GM18858 (cell line): ENCODE measurements around the gene OPRL1.
"Not testable (repeated sequence)": the region's sequence is repeated elsewhere in the genome, so short reads cannot be mapped to it uniquely, and the experiment has no call there.

Source experiments
- ATAC-seq: cut with Tn5 transposase; IDR thresholded peaks from one replicate; pipeline ENCODE4 v1.9.1; 2021; ENCODE audit not compliant: unreplicated experiment

Gene OPRL1

GRCh38 chr20:64114356-64114971 is 34.6 kb downstream of the OPRL1 start:
- no peak for ATAC-seq

- ATAC-seq, result no peak
Observed at GRCh38 chr20:64115171-64115911, 35.5 kb downstream of the OPRL1 start.

- ATAC-seq, result no peak
Observed at GRCh38 chr20:64116016-64116415, 36.1 kb downstream of the OPRL1 start.

- no peak for ATAC-seq
Observed at GRCh38 chr20:64116541-64117431, 36.9 kb downstream of the OPRL1 start.

- not testable (repeated sequence) for ATAC-seq
Observed at GRCh38 chr20:64117432-64117777, 37.5 kb downstream of the OPRL1 start.

GRCh38 chr20:64119301-64119680 is 39.4 kb downstream of the OPRL1 start:
- ATAC-seq, result no peak

GRCh38 chr20:64119681-64120341 is 39.9 kb downstream of the OPRL1 start:
- ATAC-seq, result no peak

GRCh38 chr20:64121586-64121985 is 41.7 kb downstream of the OPRL1 start:
- ATAC-seq, result no peak

GRCh38 chr20:64122927-64123326 is 43.0 kb downstream of the OPRL1 start:
- ATAC-seq, result not testable (repeated sequence)

- ATAC-seq, result not testable (repeated sequence)
Observed at GRCh38 chr20:64123517-64123916, 43.6 kb downstream of the OPRL1 start.

GRCh38 chr20:64129146-64129782 is 49.4 kb downstream of the OPRL1 start:
- ATAC-seq, result no peak

- ATAC-seq, result no peak
Observed at GRCh38 chr20:64130271-64130670, 50.4 kb downstream of the OPRL1 start.

GRCh38 chr20:64130876-64131275 is 51.0 kb downstream of the OPRL1 start:
- no peak for ATAC-seq

- no peak for ATAC-seq
Observed at GRCh38 chr20:64131406-64131805, 51.5 kb downstream of the OPRL1 start.

GRCh38 chr20:64133951-64134407 is 54.1 kb downstream of the OPRL1 start:
- no peak for ATAC-seq

- ATAC-seq, result not testable (repeated sequence)
Observed at GRCh38 chr20:64134744-64135143, 54.9 kb downstream of the OPRL1 start.

- ATAC-seq, result no peak
Observed at GRCh38 chr20:64136004-64136710, 56.3 kb downstream of the OPRL1 start.

GRCh38 chr20:64137598-64138031 is 57.7 kb downstream of the OPRL1 start:
- ATAC-seq, result no peak

GRCh38 chr20:64138276-64138815 is 58.5 kb downstream of the OPRL1 start:
- ATAC-seq, result no peak
